Stimulated activated CD8-positive, alpha-beta memory T cell treated with anti-CD3 and anti-CD28 coated beads, Interleukin-15, amount 100 ng/mL, for 4 hours (primary cell): Measurements from ENCODE around the gene CDK8.

Source experiments
- DNase-seq, 2 donors: peaks; one replicate each; pipeline ENCODE4 v3.0.0-alpha.2; 2020; ENCODE audit warnings: low read depth in 2 of 2

CDK8 gene

GRCh38 chr13:26442541-26442940 lies 188.6 kb downstream of the CDK8 start:
- DNase-seq: no peak

- DNase-seq: no peak
These were observed 191.2 kb downstream of the CDK8 start for GRCh38 chr13:26445092-26445491.

- no peak for DNase-seq
These were observed 192.8 kb downstream of the CDK8 start for GRCh38 chr13:26446751-26447150.

- no peak for DNase-seq
These were observed 194.1 kb downstream of the CDK8 start for GRCh38 chr13:26448032-26448431.

GRCh38 chr13:26449063-26449848 lies 195.3 kb downstream of the CDK8 start:
- no peak for DNase-seq
